ENCODE results near the gene CAPN2. TPM values are rescaled to one million over a fixed set of nuclear protein-coding genes. Genes with fewer than 3 reads are reported as not detected.

The CAPN2 gene
- total RNA-seq, 4 donors from 2014 or later, result 96.5 to 170 (median 117) TPM

GRCh38 chr1:223761411-223761810 is 49.1 kb downstream of the CAPN2 start:
- TF ChIP-seq POLR2A (IDR thresholded peaks at IDR 0.05) (no peak), CTCF (IDR thresholded peaks at IDR 0.05) (no peak)
- no peak overlapping the region for H3K27ac ChIP-seq
- no peaks in the 10 kb centered on the region for H3K36me3 ChIP-seq

GRCh38 chr1:223763251-223763650 is 50.9 kb downstream of the CAPN2 start:
- DNase-seq, result no peak
- TF ChIP-seq CTCF (IDR thresholded peaks at IDR 0.05) (no peak), POLR2A (IDR thresholded peaks at IDR 0.05) (no peak)
- Histone ChIP-seq H3K4me1 (no peaks in the 10 kb centered on the region), H3K27ac (no peak overlapping the region), H3K4me3 (no peak overlapping the region), H3K9me3 (no peaks in the 10 kb centered on the region), H3K27me3 (no peaks in the 10 kb centered on the region), H3K36me3 (no peaks in the 10 kb centered on the region)
- intact Hi-C loops (cut with DNase I; ENCODE audit: low total_unique reads), result no loop called here

More at GRCh38 chr1:223761411-223761810, 49.1 kb downstream of the CAPN2 start:
- H3K4me3 ChIP-seq, result no peak overlapping the region
- no peaks in the 10 kb centered on the region for H3K4me1 ChIP-seq
- no peak for DNase-seq
- intact Hi-C loops (cut with DNase I; ENCODE audit: low total_unique reads), result no loop called here
- no peaks in the 10 kb centered on the region for H3K9me3 ChIP-seq
- H3K27me3 ChIP-seq, result no peaks in the 10 kb centered on the region

GRCh38 chr1:223763881-223764280 is 51.5 kb downstream of the CAPN2 start:
- Histone ChIP-seq H3K4me1 (no peaks in the 10 kb centered on the region), H3K9me3 (no peaks in the 10 kb centered on the region), H3K36me3 (no peaks in the 10 kb centered on the region), H3K27me3 (no peaks in the 10 kb centered on the region), H3K27ac (no peak overlapping the region), H3K4me3 (no peak overlapping the region)
- no peak for TF ChIP-seq CTCF (IDR thresholded peaks at IDR 0.05)
- TF ChIP-seq POLR2A (IDR thresholded peaks at IDR 0.05), result no peak
- intact Hi-C loops (cut with DNase I; ENCODE audit: low total_unique reads), result no loop called here
- no peak for DNase-seq

GRCh38 chr1:223765036-223765718 is 52.8 kb downstream of the CAPN2 start:
- DNase-seq, result no peak
- intact Hi-C loops (cut with DNase I; ENCODE audit: low total_unique reads), result no loop called here
- no peak overlapping the region for H3K4me3 ChIP-seq

More at GRCh38 chr1:223765036-223765718, 52.8 kb downstream of the CAPN2 start:
- no peak for TF ChIP-seq CTCF (IDR thresholded peaks at IDR 0.05)
- no peak for TF ChIP-seq POLR2A (IDR thresholded peaks at IDR 0.05)
- Histone ChIP-seq H3K9me3 (no peaks in the 10 kb centered on the region), H3K27ac (no peak overlapping the region), H3K27me3 (no peaks in the 10 kb centered on the region), H3K4me1 (no peaks in the 10 kb centered on the region), H3K36me3 (no peaks in the 10 kb centered on the region)
